Measurements from ENCODE around the gene TMIGD1.
A peak's percentile ranks its signal among the peaks of the same experiment; 100 is the strongest.
"Not testable (repeated sequence)": the region's sequence is repeated elsewhere in the genome, so short reads cannot be mapped to it uniquely, and the experiment has no call there.

TMIGD1 gene

DNA sequence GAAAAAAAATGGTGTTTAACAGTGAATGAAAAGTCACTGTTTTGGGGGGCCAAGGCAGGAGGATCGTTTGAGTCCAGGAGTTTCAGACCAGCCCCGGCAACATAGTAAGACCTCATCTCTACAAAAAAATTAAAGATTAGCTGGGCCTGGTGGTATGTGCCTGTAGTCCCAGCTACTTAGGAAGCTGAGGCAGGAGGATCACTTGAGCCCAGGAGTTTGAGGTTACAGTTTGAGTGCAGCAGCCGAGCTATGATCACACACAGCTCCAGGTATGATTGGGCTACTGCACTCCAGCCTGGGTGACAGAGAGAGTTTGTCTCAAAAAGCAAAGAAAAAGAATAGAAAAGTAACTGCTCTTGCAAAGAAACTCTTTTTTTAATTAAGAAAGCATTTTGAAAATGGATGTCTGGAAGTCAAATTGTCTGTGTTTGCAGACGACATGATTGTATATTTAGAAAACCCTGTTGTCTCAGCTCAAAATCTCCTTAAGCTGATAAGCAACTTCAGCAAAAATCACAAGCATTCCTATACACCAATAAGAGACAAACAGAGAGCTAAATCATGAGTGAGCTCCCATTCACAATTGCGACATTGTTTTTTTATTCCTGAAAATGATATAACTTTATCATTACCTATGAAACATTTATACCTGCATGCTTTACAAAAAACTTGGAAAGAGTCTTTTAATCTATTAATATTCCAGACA is 24.4 kb upstream of the TMIGD1 start:
- no peak for DNase-seq

DNA sequence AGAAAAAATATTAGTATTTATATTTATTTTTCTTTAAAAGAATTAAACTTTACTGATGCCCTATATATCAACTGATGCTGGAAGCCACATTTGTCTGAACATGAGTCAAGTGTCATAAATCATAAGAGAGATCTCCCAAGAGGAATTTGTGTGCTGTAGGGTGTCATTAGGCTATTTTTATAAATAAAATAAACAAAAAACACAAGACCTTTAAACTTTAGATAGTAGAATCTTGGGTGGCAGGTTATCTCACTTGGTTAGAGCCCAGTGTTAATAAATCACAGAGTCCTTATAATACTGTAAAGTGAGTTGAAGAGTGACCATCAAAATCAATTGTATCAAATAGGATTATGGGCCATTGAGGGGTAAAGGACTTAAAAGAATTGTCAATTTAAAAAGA is 23.6 kb upstream of the TMIGD1 start:
- DNase-seq: no peak

DNA sequence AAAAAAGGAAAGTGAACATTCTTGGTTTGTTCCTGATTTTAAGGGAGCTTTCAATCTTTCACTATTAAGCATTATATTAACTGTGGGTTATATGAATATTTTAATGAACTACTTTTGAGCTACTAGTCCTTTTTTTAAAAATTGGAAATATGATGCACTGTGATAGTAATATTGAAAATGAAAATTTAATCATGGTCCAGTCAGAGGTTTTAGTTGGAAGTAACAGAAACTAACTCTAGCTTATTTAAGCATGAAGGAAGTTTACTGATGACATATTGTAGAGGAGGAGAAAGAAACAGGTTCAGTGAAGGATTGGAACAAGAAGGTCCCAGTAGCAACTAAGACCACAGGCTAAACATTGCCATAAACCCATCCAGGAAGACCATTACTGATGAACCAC is 20.8 kb upstream of the TMIGD1 start:
- no peak for DNase-seq

DNA sequence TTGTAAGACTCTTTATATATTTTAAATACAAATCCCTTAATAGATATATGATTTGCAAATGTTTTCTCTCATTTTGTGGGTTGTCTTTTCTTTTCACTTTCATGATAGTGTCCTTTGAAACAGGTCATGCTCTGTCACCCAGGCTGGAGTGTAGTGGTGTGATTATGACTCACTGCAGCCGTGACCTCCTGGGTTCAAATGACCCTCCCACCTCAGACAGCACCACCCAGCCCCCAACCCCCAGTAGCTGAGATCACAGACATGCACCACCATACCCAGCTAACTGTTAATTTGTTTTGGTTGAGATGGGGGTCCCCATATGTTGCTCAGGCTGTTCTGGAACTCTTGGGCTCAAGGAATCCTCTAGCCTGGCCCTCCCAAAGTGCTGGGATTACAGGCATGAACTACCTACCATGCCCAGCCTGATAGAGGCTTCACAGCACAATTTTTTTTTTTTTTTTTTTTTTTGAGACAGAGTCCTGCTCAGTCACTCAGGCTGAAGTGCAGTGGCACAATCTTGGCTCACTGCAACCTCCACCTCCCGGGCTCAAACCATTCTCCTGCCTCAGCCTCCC is 18.5 kb upstream of the TMIGD1 start:
- no peak for DNase-seq

DNA sequence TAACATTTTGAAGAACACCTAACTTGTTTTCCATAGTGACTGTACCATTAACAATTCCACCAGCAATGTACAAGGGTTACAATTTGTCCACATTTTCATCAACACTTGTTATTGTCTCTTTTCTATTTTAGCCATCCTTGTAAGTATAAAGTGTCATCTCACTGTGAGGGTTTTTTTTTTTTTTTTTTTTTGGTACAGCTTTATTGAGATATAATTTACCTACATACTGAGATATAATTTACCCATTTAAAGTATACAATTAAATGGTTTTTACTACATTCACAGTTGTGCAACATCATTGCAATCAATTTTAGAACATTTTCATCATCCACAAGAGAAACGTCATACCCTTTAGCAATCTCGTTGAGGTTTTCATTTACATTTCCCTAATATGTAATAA is 17.9 kb upstream of the TMIGD1 start:
- no peak for DNase-seq

DNA sequence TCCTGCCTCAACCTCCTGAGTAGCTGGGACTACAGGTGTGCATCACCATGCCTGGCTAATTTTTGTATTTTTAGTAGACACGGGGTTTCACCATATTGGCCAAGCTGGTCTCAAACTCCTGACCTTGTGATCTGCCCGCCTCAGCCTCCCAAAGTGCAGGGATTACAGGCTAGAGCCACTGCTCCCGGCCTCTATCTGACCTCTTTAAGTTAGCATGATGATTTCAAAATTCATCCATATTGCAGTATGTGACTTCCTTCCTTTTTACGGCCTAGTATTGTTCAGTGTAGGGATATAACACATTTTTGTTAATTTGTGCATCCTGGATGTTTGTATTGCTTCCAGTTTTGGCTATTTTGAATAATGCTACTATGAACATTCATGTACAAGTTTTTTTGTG is 17.4 kb upstream of the TMIGD1 start:
- DNase-seq: not testable (repeated sequence)

DNA sequence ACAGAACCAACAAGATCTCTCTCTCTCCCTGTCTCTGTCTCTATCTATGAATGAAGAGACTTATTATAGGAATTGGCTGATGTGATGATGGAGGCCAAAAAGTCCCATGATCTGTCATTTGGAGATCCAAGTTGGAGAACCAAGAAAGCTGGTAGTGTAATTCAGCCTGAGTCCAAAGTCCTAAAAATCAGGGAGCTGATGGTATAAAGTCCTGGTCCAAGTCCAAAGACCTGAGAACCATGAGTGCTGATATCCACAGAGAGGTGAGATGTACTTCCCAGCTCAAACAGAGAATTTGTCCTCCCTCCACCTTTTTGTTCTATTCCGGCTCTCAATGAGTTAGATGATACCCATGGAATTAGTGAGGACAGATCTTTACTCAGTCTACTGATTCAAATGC is 15.4 kb upstream of the TMIGD1 start:
- no peak for DNase-seq

DNA sequence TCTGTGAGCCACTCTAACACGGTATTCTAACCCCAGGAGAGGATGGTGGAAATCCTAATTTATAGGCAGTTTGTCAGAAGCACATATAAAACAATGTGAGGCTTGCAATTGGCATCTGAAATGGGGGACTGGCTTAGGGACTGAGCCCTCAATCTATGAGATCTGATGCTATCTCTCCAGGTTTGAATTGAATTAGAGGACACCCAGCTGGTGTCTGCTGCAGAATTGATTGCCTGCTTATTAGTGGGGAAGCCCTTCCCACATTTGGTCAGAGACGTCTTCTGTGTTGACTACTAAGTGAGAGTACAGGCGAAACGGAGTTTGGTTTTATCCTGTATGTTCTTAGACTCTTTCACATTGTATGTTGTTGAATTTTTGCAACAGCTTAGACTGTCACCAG is 13.6 kb upstream of the TMIGD1 start:
- DNase-seq: no peak

DNA sequence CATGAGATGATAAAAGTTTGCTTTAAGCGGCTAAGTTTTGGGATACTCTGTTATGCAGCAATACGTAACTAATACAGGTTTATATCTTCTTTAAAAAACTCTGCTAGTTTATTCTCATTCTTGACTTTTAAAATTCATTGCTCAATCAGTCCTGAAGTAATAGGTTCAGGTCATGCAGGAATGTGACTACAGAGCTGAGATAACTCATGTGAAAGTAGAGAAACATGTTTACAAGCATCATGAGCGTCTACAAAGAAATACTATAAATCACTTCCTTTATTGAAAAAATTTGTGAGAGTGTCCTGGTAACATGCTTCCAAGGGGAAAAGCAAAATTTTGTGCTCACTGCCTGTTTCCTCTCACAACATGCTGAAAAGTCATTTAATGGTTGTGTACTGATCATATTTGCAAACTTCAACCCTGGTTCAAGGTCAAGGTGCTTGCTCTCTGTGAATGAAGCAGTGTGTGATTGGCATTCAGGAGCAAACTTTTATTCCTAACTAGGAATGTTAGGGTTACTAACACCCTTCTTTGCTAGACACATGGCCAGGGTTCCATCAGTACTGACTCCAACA is 12.5 kb upstream of the TMIGD1 start:
- no peak for DNase-seq

DNA sequence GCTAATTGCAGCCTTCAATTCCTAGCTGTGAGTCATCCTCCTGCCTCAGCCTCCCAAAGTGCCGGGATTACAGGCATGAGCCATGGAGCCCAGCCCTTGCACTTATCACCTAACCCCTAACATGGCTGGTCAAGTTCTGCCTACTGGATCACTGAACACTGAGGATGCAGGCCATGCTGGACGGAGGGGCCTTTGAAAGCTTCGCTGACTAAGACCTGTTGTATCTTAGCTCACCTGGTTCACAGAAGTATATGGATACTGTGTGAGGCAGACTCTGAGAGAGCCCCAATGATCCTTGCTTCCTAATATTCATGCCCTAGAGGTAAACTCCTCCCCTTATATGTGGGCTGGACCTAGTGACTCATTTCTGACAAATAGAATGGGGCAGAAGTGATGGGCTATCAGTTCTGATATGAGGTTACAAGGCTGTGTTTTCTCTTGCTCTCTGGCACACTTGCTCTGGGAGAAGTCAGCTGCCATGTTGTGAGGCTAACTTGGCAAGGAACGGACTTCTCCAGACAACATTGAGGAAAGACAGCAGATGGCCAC is 11.7 kb upstream of the TMIGD1 start:
- DNase-seq: no peak

DNA sequence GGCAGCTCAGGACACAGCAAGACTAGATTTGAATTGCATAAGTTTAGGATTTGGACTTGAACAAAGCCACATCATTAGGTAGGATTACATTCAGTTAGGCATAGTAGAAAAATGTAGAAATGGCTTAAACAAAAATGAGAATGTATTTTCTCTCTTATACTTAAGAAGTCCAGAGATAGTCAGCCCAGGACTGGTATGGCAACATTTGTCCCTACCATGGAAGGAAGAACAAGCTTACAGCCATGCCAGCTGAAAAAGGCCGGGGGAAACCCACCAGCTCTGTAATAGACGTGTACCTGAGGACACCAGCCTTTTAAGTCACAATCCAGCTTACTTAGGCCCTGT is 11.2 kb upstream of the TMIGD1 start:
- DNase-seq: no peak

DNA sequence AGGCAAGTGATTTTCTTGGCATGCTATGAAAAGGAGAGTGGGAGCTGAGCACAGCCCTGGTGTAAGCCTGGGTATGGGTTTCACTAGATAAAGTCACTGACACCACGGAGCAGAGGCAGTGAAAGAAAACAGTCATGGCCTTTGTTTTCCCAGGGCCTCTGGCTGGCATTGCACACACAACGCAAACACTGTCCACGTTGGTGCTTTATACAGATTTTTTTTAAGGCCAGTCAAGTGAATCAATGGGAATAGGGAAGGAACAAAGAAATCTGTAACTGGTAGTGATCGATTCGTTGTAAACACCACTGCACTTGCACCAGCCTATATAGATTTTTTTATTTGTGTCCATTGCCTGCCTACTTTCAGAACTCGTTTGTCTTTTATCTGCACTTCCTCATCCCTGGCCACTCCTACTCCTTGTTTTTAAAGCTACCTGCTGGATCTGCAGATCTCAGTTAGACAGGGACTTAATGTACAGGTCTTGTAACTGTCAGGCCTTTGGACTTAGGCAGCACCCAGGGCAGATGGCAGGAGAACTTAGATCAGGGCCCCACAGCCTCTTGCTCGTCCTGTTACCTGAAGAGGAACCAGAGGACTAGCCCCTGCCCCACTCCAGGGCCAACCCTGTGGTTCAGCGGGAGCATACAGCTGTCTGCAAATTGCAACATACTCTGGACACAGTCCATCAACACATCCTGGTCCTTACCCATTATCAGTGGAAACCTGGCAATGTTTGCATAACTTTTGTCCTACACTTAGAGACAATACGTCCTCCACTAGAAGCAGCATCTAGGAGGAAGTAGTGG is 10.6 kb upstream of the TMIGD1 start:
- DNase-seq: peak; percentile 32

DNA sequence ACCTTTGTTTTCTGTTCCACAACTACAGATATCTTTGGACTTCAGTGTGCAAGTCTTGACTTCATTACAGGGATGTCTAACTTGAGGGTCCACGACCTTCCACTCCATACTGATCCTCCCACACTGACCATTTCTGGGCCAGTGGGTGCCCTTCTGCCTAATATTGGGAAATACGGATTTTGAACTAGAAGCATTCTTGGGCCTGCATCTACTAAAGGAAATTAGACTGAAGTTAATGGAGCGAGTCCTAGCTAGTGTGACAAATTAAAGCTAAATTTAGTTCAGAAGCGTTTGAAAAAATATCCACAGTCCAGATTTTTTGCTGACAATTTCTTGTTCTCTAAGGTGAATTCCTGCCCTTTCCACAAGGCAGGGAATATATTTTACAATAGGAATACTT is 9.9 kb upstream of the TMIGD1 start:
- no peak for DNase-seq

DNA sequence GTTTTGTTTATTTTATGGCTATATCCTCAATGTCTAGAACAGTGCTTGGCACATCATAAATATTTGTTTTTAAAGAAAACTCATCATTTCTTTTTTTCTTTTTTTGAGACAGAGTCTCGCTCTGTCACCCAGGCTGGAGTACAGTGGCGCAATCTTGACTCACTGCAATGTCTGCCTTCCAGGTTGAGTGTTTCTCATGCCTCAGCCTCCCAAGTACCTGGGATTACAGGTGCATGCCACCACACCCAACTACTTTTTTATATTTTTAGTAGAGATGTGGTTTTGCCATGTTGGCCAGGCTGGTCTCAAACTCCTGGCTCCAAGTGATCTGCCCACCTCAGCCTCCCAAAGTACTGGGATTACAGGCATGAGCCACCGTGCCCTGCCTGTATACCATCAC is 9.4 kb upstream of the TMIGD1 start:
- DNase-seq: not testable (repeated sequence)

DNA sequence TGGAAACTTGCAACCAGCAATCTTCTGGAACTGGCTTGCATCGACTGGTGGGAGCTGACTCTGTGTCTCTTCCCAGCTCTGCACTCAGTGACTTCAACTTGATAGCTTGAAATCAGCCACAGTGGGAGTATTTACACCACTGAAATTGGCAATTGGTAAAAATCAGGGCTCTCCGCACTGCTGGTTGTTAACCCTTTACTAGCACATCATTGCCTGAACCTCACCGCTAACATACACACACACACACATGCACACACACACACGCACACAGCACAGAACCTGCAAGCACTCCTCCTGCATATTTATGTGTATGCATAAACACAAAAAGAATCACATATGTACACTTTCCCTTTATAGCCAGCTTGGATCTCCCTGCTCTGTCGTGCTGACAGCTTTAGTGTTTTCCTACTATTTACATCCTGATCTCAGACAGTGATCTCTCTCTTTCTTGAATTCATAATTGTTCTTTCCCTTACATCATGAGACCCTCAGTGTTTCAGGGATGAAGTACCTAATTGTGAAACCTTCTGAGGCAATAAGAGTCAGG is 7.9 kb upstream of the TMIGD1 start:
- DNase-seq: no peak

DNA sequence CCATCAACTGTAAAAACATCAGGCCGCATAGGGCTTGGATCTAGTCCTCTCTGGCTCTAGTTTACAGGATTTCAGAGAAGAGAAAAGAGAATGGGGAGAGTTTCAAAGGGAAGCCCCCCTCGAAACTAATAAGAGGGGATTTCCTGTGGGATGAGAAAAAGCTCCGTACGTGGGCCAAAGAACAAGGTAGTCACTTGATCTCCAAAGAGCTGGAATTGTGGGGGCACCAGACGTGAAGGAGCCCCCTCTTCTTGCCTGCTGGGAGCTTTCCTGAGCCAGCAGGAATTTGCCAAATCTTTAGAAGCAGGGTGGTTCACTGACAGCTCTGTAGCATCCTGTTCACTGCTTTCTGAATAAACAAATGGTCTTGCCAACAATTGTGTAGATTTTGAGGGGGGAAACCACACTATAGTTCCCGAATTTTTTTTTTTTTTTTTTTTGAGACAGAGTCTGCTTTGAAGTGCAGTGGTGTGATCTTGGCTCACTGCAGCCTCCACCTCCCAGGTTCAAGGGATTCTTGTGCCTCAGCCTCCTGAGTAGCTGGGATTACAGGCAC is 7.0 kb upstream of the TMIGD1 start:
- no peak for DNase-seq

DNA sequence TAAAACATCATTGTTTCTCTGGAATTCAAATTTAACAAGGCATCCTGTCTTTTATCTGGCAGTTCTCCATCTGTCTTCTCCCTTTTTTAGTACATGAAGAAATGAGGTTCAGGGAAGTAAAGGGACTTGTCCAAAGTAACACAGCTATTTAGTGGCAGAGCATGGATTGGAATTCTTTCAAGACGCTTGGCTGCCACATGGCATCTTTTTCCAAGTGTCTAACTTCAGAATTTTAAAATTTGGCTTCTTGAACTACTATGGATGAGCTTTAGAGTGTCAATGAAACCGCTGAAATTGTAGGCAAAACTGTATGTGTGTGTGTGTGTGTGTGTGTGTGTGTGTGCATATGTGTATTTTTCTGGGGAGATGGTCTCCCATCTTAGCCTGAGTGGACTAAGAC is 5.2 kb upstream of the TMIGD1 start:
- no peak for DNase-seq

DNA sequence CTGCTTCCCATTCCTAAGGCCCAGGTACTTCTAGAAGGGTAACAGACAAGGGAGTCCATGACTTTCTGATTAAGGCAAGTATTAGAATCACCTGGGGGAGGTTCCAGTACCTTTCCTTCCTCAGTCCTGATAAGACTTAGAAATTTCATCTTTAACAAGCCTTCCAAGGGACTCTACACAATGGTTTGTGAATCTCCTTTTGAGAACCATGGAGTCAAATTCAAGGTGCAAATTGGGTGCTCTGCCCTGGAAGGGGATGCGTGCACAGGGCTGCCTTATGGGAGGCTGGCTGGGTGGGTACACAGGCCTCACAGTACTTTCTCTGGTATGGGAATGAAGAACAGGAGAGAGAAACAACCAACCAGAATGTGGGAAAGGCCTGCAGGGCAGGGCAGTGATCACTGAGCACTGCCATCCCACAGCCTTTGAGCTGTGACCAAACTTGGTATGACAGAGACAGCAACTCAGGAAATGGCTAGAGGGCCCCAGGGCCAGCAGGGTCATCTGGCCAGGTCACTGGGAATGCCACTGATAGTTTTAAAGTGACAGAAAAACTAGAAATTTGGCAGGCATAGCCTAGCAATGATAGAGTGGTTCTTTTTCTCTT is 3.6 kb upstream of the TMIGD1 start:
- no peak for DNase-seq

DNA sequence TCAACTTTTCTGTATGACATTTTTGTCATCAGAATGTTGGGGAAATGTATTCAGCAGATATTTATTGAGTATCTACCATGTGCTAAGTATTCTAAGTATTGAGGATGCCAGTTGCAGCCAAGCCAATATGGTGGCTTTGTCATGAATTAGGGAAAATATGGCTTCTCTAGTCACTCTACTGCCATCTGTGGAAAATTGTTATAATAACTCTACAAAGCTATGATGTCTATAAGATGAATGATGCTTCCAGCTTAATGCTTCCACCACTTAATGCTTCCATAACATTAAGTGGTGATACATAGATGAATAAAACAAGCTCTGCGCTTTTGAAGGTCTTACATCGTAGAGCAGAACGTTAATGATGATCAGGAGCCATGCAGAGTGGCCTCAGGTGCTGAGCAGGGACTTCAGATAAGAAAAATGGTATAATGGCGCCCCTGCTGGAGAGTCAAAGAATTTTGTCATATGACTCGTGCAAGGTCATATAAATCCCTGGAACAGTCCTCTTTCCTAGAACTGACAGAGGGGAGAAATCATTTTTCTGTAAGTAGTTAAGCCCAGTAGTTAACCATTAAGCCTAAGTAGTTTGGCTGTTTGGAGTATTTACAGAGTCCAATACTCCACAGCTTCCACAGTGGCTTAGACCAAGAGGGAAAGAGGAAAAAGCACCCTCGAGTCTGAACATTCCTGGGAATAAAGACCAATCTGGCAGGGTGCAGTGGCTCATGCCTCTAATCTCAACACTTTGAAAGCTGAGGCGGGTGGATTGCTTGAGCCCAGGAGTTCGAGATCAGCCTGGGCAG is 2.7 kb upstream of the TMIGD1 start:
- peak; percentile 39 for DNase-seq

DNA sequence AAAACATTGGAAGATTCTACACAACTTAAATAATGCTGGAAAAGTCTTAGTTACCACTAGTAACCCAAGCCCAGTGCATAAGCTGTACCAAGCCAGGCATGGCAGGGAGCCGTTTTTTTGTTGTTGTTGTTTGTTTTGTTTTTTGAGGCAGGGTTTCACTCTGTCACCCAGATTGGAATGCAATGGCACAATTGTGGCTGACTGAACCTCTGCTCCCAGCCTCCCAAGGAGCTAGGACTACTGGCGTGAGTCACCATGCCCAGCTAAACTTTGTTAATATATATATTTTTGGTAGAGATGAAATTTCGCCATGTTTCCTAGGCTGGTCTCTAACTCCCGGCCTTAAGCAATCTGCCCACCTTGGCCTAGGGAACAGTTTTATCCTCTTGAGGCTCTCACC is 564 bp upstream of the TMIGD1 start:
- DNase-seq: no peak

DNA sequence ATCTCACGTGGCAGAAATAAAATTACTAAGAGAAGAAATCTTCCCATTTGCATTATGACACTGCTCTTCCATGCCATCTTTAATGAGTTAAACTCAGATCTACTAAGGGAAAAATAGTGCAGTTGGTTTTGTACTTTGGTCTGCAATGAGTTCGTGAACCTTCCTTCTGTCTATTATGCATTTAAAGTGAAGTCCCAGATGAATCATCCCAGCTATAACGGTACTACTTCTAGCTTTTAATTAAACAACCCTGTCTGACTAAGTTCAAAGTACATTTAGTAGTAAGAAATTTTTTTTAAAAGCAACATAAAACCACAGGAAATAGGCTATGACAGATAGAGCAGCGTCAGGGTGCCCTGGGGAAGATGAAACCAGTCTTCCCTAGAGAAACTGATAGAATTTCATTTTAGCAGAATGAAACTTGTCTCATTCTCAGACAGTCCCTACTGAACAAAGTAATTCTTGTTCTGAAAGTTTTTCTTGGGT is 1.8 kb downstream of the TMIGD1 start:
- DNase-seq: peak; percentile 37

DNA sequence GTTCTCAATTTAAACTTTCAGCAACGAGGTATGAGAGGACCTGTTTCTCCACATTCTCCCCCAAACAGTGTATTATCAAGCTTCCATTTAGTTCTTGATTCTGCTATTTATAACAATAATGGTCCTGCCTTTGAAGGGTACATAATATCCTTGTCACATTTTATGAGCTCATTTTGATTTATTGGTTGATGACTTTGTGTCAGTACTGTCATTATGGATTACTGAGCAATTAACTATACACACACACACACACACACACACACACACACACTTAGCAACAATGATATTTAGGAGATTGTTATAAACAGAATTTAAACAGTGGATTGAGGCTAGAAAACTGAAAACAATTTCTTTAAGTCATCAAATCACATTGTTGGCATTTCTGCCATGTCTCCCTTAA is 7.0 kb downstream of the TMIGD1 start:
- DNase-seq: no peak

All from fibroblast of upper back skin (primary cell).